Fibroblast of mammary gland (primary cell): ENCODE results near the gene KCNAB3.

Experiments used
- DNase-seq: peaks from one replicate; pipeline ENCODE4 v3.0.0-alpha.2; 2010; ENCODE audit warnings: low read depth
- H3K4me3 ChIP-seq: 2 replicates; pipeline ENCODE4 v1.5.1; 2011; ENCODE audit warnings: low read depth, mild to moderate bottlenecking, low read length, moderate library complexity; ENCODE audit not compliant: control insufficient read depth
- TF ChIP-seq, protein P1 (sequence below): conservative IDR thresholded peaks from 2 replicates; pipeline ENCODE4 v1.5.1; 2011; ENCODE audit warnings: low read depth, low read length, inconsistent platforms; ENCODE audit not compliant: control insufficient read depth, insufficient read depth

The KCNAB3 gene

GRCh38 chr17:7930841-7931631 lies 1.4 kb upstream of the KCNAB3 start:
- DNase-seq = no peak
- H3K4me3 ChIP-seq = peak overlapping the region; percentile 97
- TF ChIP-seq, protein P1, sequence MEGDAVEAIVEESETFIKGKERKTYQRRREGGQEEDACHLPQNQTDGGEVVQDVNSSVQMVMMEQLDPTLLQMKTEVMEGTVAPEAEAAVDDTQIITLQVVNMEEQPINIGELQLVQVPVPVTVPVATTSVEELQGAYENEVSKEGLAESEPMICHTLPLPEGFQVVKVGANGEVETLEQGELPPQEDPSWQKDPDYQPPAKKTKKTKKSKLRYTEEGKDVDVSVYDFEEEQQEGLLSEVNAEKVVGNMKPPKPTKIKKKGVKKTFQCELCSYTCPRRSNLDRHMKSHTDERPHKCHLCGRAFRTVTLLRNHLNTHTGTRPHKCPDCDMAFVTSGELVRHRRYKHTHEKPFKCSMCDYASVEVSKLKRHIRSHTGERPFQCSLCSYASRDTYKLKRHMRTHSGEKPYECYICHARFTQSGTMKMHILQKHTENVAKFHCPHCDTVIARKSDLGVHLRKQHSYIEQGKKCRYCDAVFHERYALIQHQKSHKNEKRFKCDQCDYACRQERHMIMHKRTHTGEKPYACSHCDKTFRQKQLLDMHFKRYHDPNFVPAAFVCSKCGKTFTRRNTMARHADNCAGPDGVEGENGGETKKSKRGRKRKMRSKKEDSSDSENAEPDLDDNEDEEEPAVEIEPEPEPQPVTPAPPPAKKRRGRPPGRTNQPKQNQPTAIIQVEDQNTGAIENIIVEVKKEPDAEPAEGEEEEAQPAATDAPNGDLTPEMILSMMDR = no peak

DNA sequence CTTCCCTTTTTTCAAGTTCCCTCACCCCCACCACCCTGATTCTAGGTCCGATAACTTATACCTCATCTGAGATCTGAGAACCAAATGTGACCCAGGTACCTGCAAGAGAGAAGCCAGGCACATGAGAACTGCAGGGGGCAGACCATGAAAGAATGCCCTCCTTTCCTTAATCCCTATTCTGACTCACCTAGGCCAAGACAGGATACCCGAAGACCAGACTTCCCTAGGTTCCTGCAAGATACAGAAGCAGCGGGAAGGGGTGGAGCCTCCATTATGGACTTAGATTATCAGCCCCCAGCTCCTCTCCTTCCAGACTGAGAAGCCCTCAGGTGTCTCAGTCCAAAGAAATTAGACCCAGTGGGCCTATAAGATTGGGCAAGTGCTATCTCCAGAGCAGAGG lies 2.1 kb downstream of the KCNAB3 start:
- TF ChIP-seq, protein P1 = no peak
- DNase-seq = no peak
- H3K4me3 ChIP-seq = no peak overlapping the region

GRCh38 chr17:7922845-7923628 lies 6.6 kb downstream of the KCNAB3 start:
- peak overlapping the region; percentile 47 for H3K4me3 ChIP-seq
- peak; percentile 74 for DNase-seq
- TF ChIP-seq, protein P1 = no peak

DNA sequence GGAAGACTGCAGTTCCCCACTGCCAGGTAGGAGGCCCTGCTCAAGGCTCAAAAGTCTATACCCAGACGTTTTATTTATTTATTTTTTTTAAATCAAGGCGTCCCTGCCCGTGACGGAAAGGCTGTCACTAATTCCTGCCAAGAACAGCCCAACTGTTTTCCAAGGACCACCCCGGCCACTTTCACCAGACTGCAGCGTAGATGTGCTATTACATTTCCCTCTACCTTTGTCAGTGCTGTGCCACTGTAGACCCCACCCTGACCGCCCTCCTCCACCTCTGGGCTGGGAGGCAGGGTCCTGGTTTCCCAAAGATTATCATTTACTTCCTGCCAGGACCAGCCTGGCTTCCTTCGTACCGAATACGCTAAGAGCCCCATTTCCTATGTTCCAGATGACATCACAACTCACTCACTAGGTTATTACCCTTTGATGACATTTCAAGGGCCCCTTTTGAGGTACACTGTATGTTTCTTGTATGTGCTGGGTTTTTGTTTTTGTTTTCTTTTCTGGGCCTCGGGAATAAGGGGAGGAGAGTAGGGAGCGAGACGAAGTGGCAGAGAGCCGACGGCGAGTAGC lies 7.3 kb downstream of the KCNAB3 start:
- peak; percentile 15 for DNase-seq
- peak overlapping the region; percentile 47 for H3K4me3 ChIP-seq
- TF ChIP-seq, protein P1 = no peak

DNA sequence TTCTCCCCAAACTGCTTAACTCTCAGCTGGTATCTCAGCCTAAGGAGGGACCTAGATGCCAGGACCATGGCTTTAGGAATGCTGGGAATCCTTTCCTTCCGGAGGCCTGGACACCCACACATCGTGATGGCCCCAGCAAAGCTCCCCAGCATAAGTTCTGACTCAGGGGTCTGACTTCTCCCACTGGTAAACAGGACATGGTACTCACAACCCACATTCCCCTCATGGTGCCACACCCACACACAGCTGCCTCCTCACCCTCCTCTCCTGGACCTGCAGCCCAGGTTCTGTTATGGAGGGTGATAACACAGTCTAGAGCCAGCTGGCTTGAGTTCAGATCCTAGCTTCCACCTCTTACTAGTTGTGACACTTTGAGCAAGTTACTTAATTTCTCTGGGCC lies 12.8 kb downstream of the KCNAB3 start:
- H3K4me3 ChIP-seq = no peak overlapping the region

GRCh38 chr17:7916385-7916682 lies 13.3 kb downstream of the KCNAB3 start:
- TF ChIP-seq, protein P1 = no peak
- H3K4me3 ChIP-seq = peak overlapping the region; percentile 42
- DNase-seq = no peak

More for the DNA sequence above, 12.8 kb downstream of the KCNAB3 start:
- TF ChIP-seq, protein P1 = no peak
- peak; percentile 58 for DNase-seq
